Measurements from ENCODE around the gene MAP3K7CL.
"Not testable (repeated sequence)": the region's sequence is repeated elsewhere in the genome, so short reads cannot be mapped to it uniquely, and the experiment has no call there.

Gene MAP3K7CL

DNA sequence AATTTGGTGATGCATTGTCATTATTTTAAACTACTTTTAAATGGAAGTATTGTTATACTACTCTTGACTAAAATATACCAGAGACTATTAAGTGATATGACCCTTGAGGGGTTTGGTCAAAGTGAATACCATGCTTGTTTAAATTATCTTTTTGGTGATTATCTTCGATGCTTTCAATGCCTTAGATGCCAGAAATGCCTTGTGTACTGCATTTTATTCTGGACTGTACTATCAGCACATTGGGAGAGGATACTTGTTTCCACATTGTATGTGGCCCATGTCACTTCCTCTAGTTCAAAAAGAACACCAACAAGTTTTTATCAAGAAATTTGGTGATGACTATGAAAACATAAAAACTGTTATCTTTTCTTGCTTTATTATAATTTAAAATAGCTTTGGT, 16.3 kb downstream of the MAP3K7CL start:
- Histone ChIP-seq H3K36me3 (ENCODE audit: insufficient read depth, low read length) (no peaks in the 10 kb centered on the region), H3K9me3 (ENCODE audit: control insufficient read depth, insufficient read depth, low read length) (no peaks in the 10 kb centered on the region), H3K9ac (ENCODE audit: low read depth, low read length) (no peak overlapping the region), H3K4me1 (ENCODE audit: insufficient read depth, low read length) (no peaks in the 10 kb centered on the region)

GRCh38 chr21:29148530-29148929, 18.1 kb downstream of the MAP3K7CL start:
- no peaks in the 10 kb centered on the region for H3K36me3 ChIP-seq (ENCODE audit: insufficient read depth, low read length)
- no peak overlapping the region for H3K9ac ChIP-seq (ENCODE audit: low read depth, low read length)
- H3K4me1 ChIP-seq (ENCODE audit: insufficient read depth, low read length) = no peaks in the 10 kb centered on the region
- no peaks in the 10 kb centered on the region for H3K9me3 ChIP-seq (ENCODE audit: control insufficient read depth, insufficient read depth, low read length)

DNA sequence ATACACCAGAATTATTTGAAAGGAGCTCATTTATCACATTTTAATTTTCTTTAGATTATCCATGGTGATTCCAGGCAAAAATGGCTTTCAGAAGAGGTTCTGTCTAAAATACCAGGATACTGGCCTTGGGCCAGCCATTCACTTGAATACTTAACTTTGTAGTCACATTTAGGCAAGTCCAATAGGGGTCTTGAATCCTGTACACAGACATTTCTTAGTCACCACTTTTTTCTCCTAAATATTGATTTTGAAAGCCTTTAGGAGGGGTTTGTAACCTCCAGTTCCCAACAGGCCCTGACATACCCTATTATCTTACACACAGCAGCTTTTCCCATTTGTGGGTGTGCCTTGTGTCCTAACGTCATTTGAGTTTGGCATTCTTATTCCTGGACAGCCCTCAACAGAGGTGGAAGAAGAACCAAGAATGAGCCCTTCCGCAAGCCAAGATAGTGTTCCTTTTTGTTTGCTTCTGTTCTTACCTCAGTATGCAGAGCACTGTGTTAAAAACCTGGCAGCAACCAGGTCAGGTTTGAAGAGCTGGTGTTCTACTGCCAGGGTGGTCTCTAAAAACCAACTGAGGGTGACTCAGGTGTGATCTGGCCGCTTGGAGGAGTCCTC, 19.5 kb downstream of the MAP3K7CL start:
- Histone ChIP-seq H3K4me1 (ENCODE audit: insufficient read depth, low read length) (no peaks in the 10 kb centered on the region), H3K9me3 (ENCODE audit: control insufficient read depth, insufficient read depth, low read length) (no peaks in the 10 kb centered on the region)

DNA sequence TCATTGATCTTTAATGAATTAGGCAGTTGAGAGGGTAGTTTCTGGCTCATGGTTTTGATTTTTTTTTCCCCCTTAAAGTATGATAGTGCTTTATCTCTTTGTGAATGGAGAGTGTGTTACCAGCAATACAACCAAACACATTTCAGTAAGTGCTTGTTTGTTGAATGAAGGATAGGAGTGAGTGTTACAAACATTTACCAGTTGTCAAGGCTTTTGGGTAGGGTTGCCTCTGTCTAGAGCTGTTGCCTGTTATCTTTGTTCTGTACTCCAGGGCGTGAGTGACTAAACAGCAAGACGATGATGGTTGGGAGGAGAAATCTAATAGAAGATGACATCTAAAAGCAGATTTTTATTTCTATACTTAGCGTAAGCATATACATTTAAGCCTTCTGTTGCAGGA, 21.5 kb downstream of the MAP3K7CL start:
- Histone ChIP-seq H3K9me3 (ENCODE audit: control insufficient read depth, insufficient read depth, low read length) (no peaks in the 10 kb centered on the region), H3K36me3 (ENCODE audit: insufficient read depth, low read length) (no peaks in the 10 kb centered on the region), H3K4me1 (ENCODE audit: insufficient read depth, low read length) (no peaks in the 10 kb centered on the region), H3K9ac (ENCODE audit: low read depth, low read length) (no peak overlapping the region)

More for the DNA sequence above, 19.5 kb downstream of the MAP3K7CL start:
- Histone ChIP-seq H3K36me3 (ENCODE audit: insufficient read depth, low read length) (no peaks in the 10 kb centered on the region), H3K9ac (ENCODE audit: low read depth, low read length) (no peak overlapping the region)

DNA sequence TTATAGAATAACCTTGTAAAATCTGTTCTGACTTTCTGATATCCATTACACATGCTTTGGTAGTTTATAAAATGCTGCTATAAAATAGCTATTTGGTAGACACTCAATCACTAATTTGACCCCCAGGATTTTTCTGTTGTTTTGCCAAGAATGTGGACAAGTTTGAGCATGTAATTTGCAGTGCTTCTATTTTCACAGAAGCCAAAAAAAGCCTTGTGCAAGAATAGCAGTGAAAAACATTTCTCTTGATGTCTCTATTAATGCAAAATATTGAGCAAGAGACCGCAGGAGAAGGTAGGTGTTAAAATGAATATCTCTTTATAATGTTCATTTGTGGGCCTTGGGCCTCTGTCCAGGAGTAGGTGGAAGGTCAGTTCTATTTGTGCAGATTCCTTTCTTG, 22.5 kb downstream of the MAP3K7CL start:
- Histone ChIP-seq H3K4me1 (ENCODE audit: insufficient read depth, low read length) (no peaks in the 10 kb centered on the region), H3K9ac (ENCODE audit: low read depth, low read length) (no peak overlapping the region), H3K36me3 (ENCODE audit: insufficient read depth, low read length) (no peaks in the 10 kb centered on the region), H3K9me3 (ENCODE audit: control insufficient read depth, insufficient read depth, low read length) (no peaks in the 10 kb centered on the region)

- H3K36me3 ChIP-seq (ENCODE audit: insufficient read depth, low read length) = no peaks in the 10 kb centered on the region
- no peaks in the 10 kb centered on the region for H3K9me3 ChIP-seq (ENCODE audit: control insufficient read depth, insufficient read depth, low read length)
- no peaks in the 10 kb centered on the region for H3K4me1 ChIP-seq (ENCODE audit: insufficient read depth, low read length)
- no peak overlapping the region for H3K9ac ChIP-seq (ENCODE audit: low read depth, low read length)
Observed at GRCh38 chr21:29154270-29154669, 23.8 kb downstream of the MAP3K7CL start.

DNA sequence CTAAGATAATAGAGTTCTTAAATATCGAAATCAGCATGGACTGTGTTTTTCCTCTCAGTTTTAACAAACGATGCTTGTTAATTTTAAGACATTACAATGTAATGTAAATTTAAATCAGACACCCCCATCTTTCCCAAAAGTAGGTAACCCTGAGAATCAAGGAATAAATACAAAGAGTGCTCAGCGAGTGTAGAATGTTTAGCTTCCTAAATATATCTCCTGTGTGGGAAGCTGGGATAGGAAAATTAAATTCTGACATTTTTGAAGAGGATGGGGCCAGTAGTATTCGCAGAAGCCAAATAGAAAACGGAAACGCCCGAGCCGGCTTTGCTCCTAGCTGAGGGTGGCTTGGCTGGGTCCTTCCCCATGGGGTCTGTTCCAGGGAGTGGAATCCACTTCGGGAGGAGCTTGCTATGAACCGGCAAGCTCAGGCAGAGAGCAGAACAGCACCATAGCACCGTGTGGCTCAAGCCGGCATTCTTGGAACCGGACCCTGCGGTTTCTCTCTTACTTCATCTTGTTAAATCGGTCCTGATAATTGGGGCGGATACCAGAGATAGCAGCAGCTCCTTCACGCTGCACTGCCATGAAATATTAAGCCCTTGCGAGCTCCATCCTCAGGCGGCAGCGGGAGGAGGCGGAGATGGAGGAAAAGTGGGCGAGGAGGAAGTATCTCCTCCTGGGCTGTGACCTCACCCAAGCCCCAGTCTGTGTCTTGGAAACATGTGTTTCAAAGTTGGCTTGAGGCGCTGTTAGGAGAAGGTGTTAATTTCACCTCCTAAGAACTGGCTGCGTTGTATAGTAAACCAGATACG, 24.9 kb downstream of the MAP3K7CL start:
- H3K36me3 ChIP-seq (ENCODE audit: insufficient read depth, low read length) = no peaks in the 10 kb centered on the region
- H3K9me3 ChIP-seq (ENCODE audit: control insufficient read depth, insufficient read depth, low read length) = no peaks in the 10 kb centered on the region
- H3K4me1 ChIP-seq (ENCODE audit: insufficient read depth, low read length) = no peaks in the 10 kb centered on the region; the same call in 1 of the 2 replicates
- peak overlapping the region; percentile 42; the same call in 1 of the 2 replicates for H3K9ac ChIP-seq (ENCODE audit: low read depth, low read length)

DNA sequence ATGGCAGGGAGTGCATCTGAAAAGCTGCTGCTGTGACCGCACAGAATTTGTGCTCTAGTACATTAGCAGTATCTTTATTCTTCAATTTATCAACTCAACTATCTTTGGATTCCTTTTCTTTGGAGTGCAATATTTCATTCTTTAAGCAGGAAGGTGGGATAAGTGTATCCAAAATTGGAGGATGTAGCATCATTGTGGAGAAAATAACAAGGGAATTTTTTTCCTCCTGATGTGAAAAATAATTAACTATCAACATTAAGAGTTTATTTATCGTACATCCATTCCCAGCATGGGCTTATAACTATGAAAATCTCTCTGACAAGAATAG, 25.5 kb downstream of the MAP3K7CL start:
- Histone ChIP-seq H3K4me1 (ENCODE audit: insufficient read depth, low read length) (no peaks in the 10 kb centered on the region; the same call in 1 of the 2 replicates), H3K9me3 (ENCODE audit: control insufficient read depth, insufficient read depth, low read length) (no peaks in the 10 kb centered on the region), H3K36me3 (ENCODE audit: insufficient read depth, low read length) (no peaks in the 10 kb centered on the region), H3K9ac (ENCODE audit: low read depth, low read length) (peak overlapping the region; percentile 42; the same call in 1 of the 2 replicates)

GRCh38 chr21:29157080-29157479, 26.6 kb downstream of the MAP3K7CL start:
- H3K9me3 ChIP-seq (ENCODE audit: control insufficient read depth, insufficient read depth, low read length) = no peaks in the 10 kb centered on the region
- H3K4me1 ChIP-seq (ENCODE audit: insufficient read depth, low read length) = no peaks in the 10 kb centered on the region; the same call in 1 of the 2 replicates
- H3K36me3 ChIP-seq (ENCODE audit: insufficient read depth, low read length) = no peaks in the 10 kb centered on the region
- H3K9ac ChIP-seq (ENCODE audit: low read depth, low read length) = no peak overlapping the region

- Histone ChIP-seq H3K4me1 (ENCODE audit: insufficient read depth, low read length) (no peaks in the 10 kb centered on the region; the same call in 1 of the 2 replicates), H3K9me3 (ENCODE audit: control insufficient read depth, insufficient read depth, low read length) (no peaks in the 10 kb centered on the region), H3K36me3 (ENCODE audit: insufficient read depth, low read length) (no peaks in the 10 kb centered on the region), H3K9ac (ENCODE audit: low read depth, low read length) (no peak overlapping the region)
Observed at GRCh38 chr21:29159842-29160241, 29.4 kb downstream of the MAP3K7CL start.

DNA sequence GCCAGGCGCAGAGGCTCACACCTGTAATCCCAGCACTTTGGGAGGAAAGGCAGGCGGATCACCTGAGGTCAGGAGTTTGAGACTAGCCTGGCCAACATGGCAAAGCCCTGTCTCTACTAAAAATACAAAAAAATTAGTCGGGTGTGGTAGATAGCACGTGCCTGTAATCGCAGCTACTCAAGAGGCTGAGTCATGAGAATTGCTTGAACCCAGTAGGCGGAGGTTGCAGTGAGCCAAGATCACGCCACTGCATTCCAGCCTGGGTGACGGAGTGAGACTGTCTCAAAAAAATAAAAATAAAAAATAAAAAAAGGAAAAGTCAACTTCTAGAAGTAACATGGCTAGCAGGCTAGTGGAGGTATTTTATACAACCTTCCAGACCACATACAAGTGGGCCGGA, 32.4 kb downstream of the MAP3K7CL start:
- H3K9me3 ChIP-seq (ENCODE audit: control insufficient read depth, insufficient read depth, low read length); H3K36me3 ChIP-seq (ENCODE audit: insufficient read depth, low read length); H3K9ac ChIP-seq (ENCODE audit: low read depth, low read length); H3K4me1 ChIP-seq (ENCODE audit: insufficient read depth, low read length): not testable (repeated sequence)

- Histone ChIP-seq H3K9ac (ENCODE audit: low read depth, low read length) (no peak overlapping the region), H3K36me3 (ENCODE audit: insufficient read depth, low read length) (no peaks in the 10 kb centered on the region), H3K9me3 (ENCODE audit: control insufficient read depth, insufficient read depth, low read length) (no peaks in the 10 kb centered on the region), H3K4me1 (ENCODE audit: insufficient read depth, low read length) (no peaks in the 10 kb centered on the region; the same call in 1 of the 2 replicates)
Observed at GRCh38 chr21:29163341-29164115, 33.1 kb downstream of the MAP3K7CL start.

DNA sequence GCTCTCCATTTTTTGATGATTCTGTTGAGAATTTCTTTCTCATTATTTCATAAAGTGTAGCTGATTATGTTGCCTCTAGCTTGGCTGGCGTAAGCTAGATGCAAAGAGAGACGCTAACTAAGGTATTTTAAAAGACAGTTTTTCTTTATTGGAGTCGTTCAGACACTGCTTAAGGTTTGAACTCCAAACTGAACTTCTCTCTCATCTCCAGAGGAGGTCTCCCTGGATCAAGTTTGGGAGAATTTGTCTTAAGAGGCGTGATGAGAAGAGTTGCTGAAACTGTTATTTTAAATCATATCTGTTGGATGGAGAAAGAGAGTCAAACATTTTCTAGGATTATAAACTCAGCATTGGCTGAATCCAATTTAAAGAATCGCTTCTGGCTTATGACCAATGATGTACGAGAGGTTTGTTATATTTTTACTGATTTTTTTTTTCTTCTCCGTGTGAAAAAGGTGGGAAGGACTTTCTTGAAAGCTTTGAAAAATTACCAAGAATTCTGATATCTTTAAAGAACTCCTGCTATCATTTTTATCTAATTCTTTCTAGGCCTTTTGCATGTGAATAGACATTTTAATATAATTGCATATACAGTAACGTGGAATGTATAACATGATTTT, 34.0 kb downstream of the MAP3K7CL start:
- Histone ChIP-seq H3K36me3 (ENCODE audit: insufficient read depth, low read length) (no peaks in the 10 kb centered on the region), H3K9ac (ENCODE audit: low read depth, low read length) (no peak overlapping the region)

DNA sequence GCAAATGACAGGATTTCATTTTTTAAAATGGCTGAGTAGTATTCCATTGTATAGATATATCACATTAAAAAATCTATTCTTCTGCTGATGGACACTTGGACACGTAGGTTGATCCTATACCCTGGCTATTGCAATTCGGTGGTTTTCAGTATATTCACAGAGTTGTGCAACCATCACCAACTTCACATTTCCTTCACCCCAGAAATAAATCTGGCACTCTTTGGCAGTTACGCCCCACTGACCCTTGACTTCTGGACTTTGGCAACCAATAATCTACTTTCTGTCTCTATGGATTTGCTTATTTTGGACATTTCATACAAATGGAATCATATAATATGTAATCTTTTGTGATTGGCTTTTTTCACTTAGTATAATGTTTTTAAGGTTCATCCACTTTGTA, 35.9 kb downstream of the MAP3K7CL start:
- H3K36me3 ChIP-seq (ENCODE audit: insufficient read depth, low read length) = no peaks in the 10 kb centered on the region
- no peaks in the 10 kb centered on the region for H3K9me3 ChIP-seq (ENCODE audit: control insufficient read depth, insufficient read depth, low read length)
- H3K4me1 ChIP-seq (ENCODE audit: insufficient read depth, low read length) = no peaks in the 10 kb centered on the region
- H3K9ac ChIP-seq (ENCODE audit: low read depth, low read length) = no peak overlapping the region

More for the DNA sequence above, 34.0 kb downstream of the MAP3K7CL start:
- Histone ChIP-seq H3K9me3 (ENCODE audit: control insufficient read depth, insufficient read depth, low read length) (no peaks in the 10 kb centered on the region), H3K4me1 (ENCODE audit: insufficient read depth, low read length) (no peaks in the 10 kb centered on the region; the same call in 1 of the 2 replicates)

Measured in ES-I3 (cell line).